Neuronal stem cell (in vitro differentiated cells): ENCODE results near the gene GSTA5.
A peak's percentile ranks its signal among the peaks of the same experiment; 100 is the strongest.
"Not testable (repeated sequence)": the region's sequence is repeated elsewhere in the genome, so short reads cannot be mapped to it uniquely, and the experiment has no call there.

Experiments used
- DNase-seq: peaks from one replicate; pipeline ENCODE4 v3.0.0-alpha.2; 2013; ENCODE audit warnings: low spot score
- H2AFZ ChIP-seq: one replicate; pipeline ENCODE4 v1.6.1; 2013; ENCODE audit warnings: mild to moderate bottlenecking, low read length, inconsistent platforms
- H2AK5ac ChIP-seq: 2 replicates; pipeline ENCODE4 v1.6.1; 2013; ENCODE audit warnings: low read depth, mild to moderate bottlenecking, inconsistent platforms, low read length, moderate library complexity, mixed read lengths
- H2BK120ac ChIP-seq: 2 replicates; pipeline ENCODE4 v1.6.1; 2013; ENCODE audit warnings: low read depth, mild to moderate bottlenecking, inconsistent platforms, low read length, moderate library complexity, mixed read lengths
- H2BK12ac ChIP-seq: one replicate; pipeline ENCODE4 v1.6.1; 2013; ENCODE audit warnings: low read length, inconsistent platforms
- H2BK15ac ChIP-seq: 2 replicates; pipeline ENCODE4 v1.6.1; 2013; ENCODE audit warnings: mild to moderate bottlenecking, low read length, inconsistent platforms, mixed read lengths
- H2BK5ac ChIP-seq: one replicate; pipeline ENCODE4 v1.6.1; 2013; ENCODE audit warnings: inconsistent platforms, mild to moderate bottlenecking, low read length, moderate library complexity
- H3K14ac ChIP-seq: one replicate; pipeline ENCODE4 v1.6.1; 2013; ENCODE audit warnings: low read length, inconsistent platforms
- H3K18ac ChIP-seq: 2 replicates; pipeline ENCODE4 v1.6.1; 2013; ENCODE audit warnings: low read length, inconsistent platforms
- H3K23ac ChIP-seq: 2 replicates; pipeline ENCODE4 v1.6.1; 2013; ENCODE audit warnings: low read depth, mild to moderate bottlenecking, mixed read lengths, low read length, inconsistent platforms; ENCODE audit not compliant: poor library complexity
- H3K27ac ChIP-seq: replicated peaks from 3 replicates; pipeline ENCODE4 v1.5.1; 2013; ENCODE audit warnings: low read length, inconsistent platforms
- H3K27me3 ChIP-seq, 3 experiments: 2 replicates each; pipeline ENCODE4 v1.6.1; 2013; ENCODE audit warnings: low read length in 3 of 3, mild to moderate bottlenecking in 2 of 3, inconsistent platforms in 1 of 3, low read depth in 1 of 3, mixed read lengths in 1 of 3, moderate library complexity in 1 of 3; ENCODE audit not compliant: control insufficient read depth in 3 of 3, insufficient read depth in 3 of 3
- H3K36me3 ChIP-seq, 2 donors: replicated peaks in 1 of 2; 2 replicates each; pipeline ENCODE4 v1.6.1; 2013; ENCODE audit warnings: low read length in 2 of 2; ENCODE audit not compliant: control insufficient read depth in 2 of 2, insufficient read depth in 2 of 2
- H3K4ac ChIP-seq: 2 replicates; pipeline ENCODE4 v1.6.1; 2013; ENCODE audit warnings: inconsistent platforms, mild to moderate bottlenecking, low read length, moderate library complexity
- H3K4me1 ChIP-seq, 2 donors: 1 replicate in 1 of 2; 2 replicates in 1 of 2; pipeline ENCODE4 v1.6.1; 2013; ENCODE audit warnings: low read length in 2 of 2, low read depth in 1 of 2; ENCODE audit not compliant: control insufficient read depth in 2 of 2, insufficient read depth in 1 of 2
- H3K4me2 ChIP-seq: one replicate; pipeline ENCODE4 v1.6.1; 2013; ENCODE audit warnings: mild to moderate bottlenecking, low read length, inconsistent platforms; ENCODE audit not compliant: insufficient read depth, poor library complexity, severe bottlenecking
- H3K4me3 ChIP-seq, 2 donors: 2 replicates each; pipeline ENCODE4 v1.5.1; 2013; ENCODE audit warnings: low read length in 2 of 2, mild to moderate bottlenecking in 2 of 2, inconsistent platforms in 1 of 2, moderate library complexity in 1 of 2
- H3K79me1 ChIP-seq: one replicate; pipeline ENCODE4 v1.6.1; 2013; ENCODE audit warnings: low read depth, mild to moderate bottlenecking, inconsistent platforms, low read length, moderate library complexity
- H3K9ac ChIP-seq: one replicate; pipeline ENCODE4 v1.6.1; 2013; ENCODE audit warnings: mild to moderate bottlenecking, low read depth, low read length, inconsistent platforms; ENCODE audit not compliant: poor library complexity
- H3K9me3 ChIP-seq, 2 donors: replicated peaks in 1 of 2; 2 replicates each; pipeline versions ENCODE3 to v1.6.1; 2013; ENCODE audit warnings: low read length in 2 of 2, mild to moderate bottlenecking in 2 of 2, inconsistent platforms in 1 of 2, low read depth in 1 of 2, mixed read lengths in 1 of 2, moderate library complexity in 1 of 2; ENCODE audit not compliant: control insufficient read depth in 2 of 2, insufficient read depth in 1 of 2
- H4K8ac ChIP-seq: one replicate; pipeline ENCODE4 v1.6.1; 2013; ENCODE audit warnings: low read depth, mild to moderate bottlenecking, inconsistent platforms, low read length, moderate library complexity
- H4K91ac ChIP-seq: one replicate; pipeline ENCODE4 v1.6.1; 2013; ENCODE audit warnings: low read length, low read depth, mild to moderate bottlenecking, inconsistent platforms; ENCODE audit not compliant: poor library complexity
- WGBS, 2 donors: extraction: QIAGEN DNeasy Blood & Tissue Kit; methylation state at CpG; one replicate each; pipeline ENCODE4 v1.1.7; 2013; ENCODE audit warnings: missing lambda C conversion rate in 2 of 2, mixed read lengths in 1 of 2; ENCODE audit not compliant: insufficient read length in 2 of 2, insufficient replicate concordance in 1 of 2; ENCODE audit errors: extremely low coverage in 2 of 2; 5-methylcytosine and 5-hydroxymethylcytosine counted together

GSTA5 gene

DNA sequence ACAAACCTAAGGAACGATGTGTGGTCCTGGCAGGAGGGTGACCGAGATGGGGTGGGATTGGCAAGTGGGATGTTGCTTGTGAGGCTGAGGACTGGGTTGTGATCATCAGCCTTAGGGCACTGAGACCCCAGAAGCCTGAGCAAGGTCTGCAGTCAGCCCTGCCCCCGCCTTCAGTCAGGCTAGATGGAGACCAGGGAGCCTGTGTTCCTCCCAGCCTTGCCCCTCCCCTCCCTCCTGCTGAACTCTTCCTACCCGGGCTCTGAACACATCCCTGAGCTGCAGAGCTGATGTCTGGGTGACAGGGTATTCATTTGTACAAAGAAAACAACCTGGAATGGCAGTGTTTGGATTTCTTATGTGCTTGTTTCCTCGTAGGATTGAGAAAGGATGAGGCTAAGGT is 28.3 kb upstream of the GSTA5 start:
- not testable (repeated sequence) for H3K9me3 ChIP-seq, H3K4me3 ChIP-seq, H3K14ac ChIP-seq, H3K36me3 ChIP-seq, H3K27ac ChIP-seq, H2BK5ac ChIP-seq, H2BK120ac ChIP-seq, H3K4ac ChIP-seq, H3K9ac ChIP-seq, H2AK5ac ChIP-seq, H3K23ac ChIP-seq, H3K79me1 ChIP-seq, DNase-seq, H2BK15ac ChIP-seq, H4K91ac ChIP-seq, H3K4me1 ChIP-seq, H3K27me3 ChIP-seq, H2BK12ac ChIP-seq
- no CpG with 5 or more reads among the region's 5 CpGs for WGBS, 2 donors
- Histone ChIP-seq H2AFZ (peak overlapping the region; percentile 29), H4K8ac (peak overlapping the region; percentile 96), H3K18ac (peak overlapping the region; percentile 89), H3K4me2 (peak overlapping the region; percentile 18)

GRCh38 chr6:52868240-52868639 is 27.6 kb upstream of the GSTA5 start:
- WGBS, 2 donors, result no CpG with 5 or more reads among the region's 1 CpG
- Histone ChIP-seq H3K4me1 (peaks cover 0 to 5% of the 10 kb centered on the region in 2 donors), H3K9ac (no peak overlapping the region), H2BK12ac (no peak overlapping the region), H3K4me3 (no peak overlapping the region), H3K23ac (no peak overlapping the region), H3K27me3 (peaks cover 0 to 5% (median 0%) of the 10 kb centered on the region in 3 experiments), H2AFZ (no peak overlapping the region), H3K27ac (no peak overlapping the region), H2BK5ac (no peak overlapping the region), H2AK5ac (no peak overlapping the region), H4K8ac (no peak overlapping the region), H4K91ac (no peak overlapping the region), H3K4me2 (no peak overlapping the region), H2BK120ac (no peak overlapping the region), H3K9me3 (no peaks in the 10 kb centered on the region), H3K36me3 (no peaks in the 10 kb centered on the region), H3K79me1 (no peaks in the 10 kb centered on the region), H3K14ac (no peak overlapping the region), H2BK15ac (no peak overlapping the region), H3K4ac (no peak overlapping the region), H3K18ac (no peak overlapping the region)
- DNase-seq, result no peak

- not testable (repeated sequence) for H3K36me3 ChIP-seq, DNase-seq, H3K4me1 ChIP-seq, H2BK12ac ChIP-seq, H3K4ac ChIP-seq, H3K9me3 ChIP-seq, H3K9ac ChIP-seq, H3K79me1 ChIP-seq, H3K4me2 ChIP-seq, H3K14ac ChIP-seq, H3K18ac ChIP-seq, H3K27me3 ChIP-seq, H2BK120ac ChIP-seq, H2AFZ ChIP-seq, H3K23ac ChIP-seq, H3K27ac ChIP-seq, H3K4me3 ChIP-seq, H2AK5ac ChIP-seq, H2BK15ac ChIP-seq, H4K91ac ChIP-seq, H4K8ac ChIP-seq, H2BK5ac ChIP-seq
- WGBS, 2 donors, result no CpG with 5 or more reads among the region's 7 CpGs
These were observed 20.5 kb upstream of the GSTA5 start for GRCh38 chr6:52861151-52861550.

- no peak overlapping the region for H4K8ac ChIP-seq
- no peak overlapping the region for H3K14ac ChIP-seq
- no peak overlapping the region for H2BK120ac ChIP-seq
- no CpG with 5 or more reads among the region's 4 CpGs for WGBS, 2 donors
- no peak overlapping the region for H3K23ac ChIP-seq
- H4K91ac ChIP-seq, result no peak overlapping the region
- no peaks in the 10 kb centered on the region for H3K9me3 ChIP-seq
- no peak overlapping the region for H3K4ac ChIP-seq
- no peak overlapping the region for H2BK5ac ChIP-seq
- peaks cover 0 to 7% of the 10 kb centered on the region in 2 donors for H3K4me1 ChIP-seq
- H3K4me2 ChIP-seq, result no peak overlapping the region
- H2BK15ac ChIP-seq, result no peak overlapping the region
- no peaks in the 10 kb centered on the region for H3K79me1 ChIP-seq
- no peak overlapping the region for H3K4me3 ChIP-seq
- no peak overlapping the region for H2AK5ac ChIP-seq
- DNase-seq, result no peak
- no peaks in the 10 kb centered on the region for H3K36me3 ChIP-seq
- no peak overlapping the region for H2AFZ ChIP-seq
- H3K9ac ChIP-seq, result no peak overlapping the region
- H3K27ac ChIP-seq, result no peak overlapping the region
- no peak overlapping the region for H3K18ac ChIP-seq
- no peak overlapping the region for H2BK12ac ChIP-seq
- H3K27me3 ChIP-seq, result no peaks in the 10 kb centered on the region
These were observed 17.8 kb upstream of the GSTA5 start for GRCh38 chr6:52858416-52858815.
